HS-5 (cell line): ENCODE measurements around the gene COMMD10.

Experiments used
- DNase-seq: peaks from one replicate; pipeline ENCODE4 v3.0.0-alpha.2; 2012; ENCODE audit warnings: low read depth

Gene COMMD10

GRCh38 chr5:116216246-116216645, 131.4 kb downstream of the COMMD10 start:
- no peak for DNase-seq

GRCh38 chr5:116225281-116225922, 140.6 kb downstream of the COMMD10 start:
- no peak for DNase-seq

- DNase-seq, result no peak
These were observed 144.4 kb downstream of the COMMD10 start for GRCh38 chr5:116229131-116229689.

- no peak for DNase-seq
These were observed 146.5 kb downstream of the COMMD10 start for GRCh38 chr5:116231288-116231687.

- DNase-seq, result no peak
These were observed 149.9 kb downstream of the COMMD10 start for GRCh38 chr5:116234681-116235080.

- DNase-seq, result no peak
These were observed 153.2 kb downstream of the COMMD10 start for GRCh38 chr5:116237917-116238500.

- DNase-seq, result no peak
These were observed 157.5 kb downstream of the COMMD10 start for GRCh38 chr5:116242343-116242742.

GRCh38 chr5:116248432-116248831, 163.6 kb downstream of the COMMD10 start:
- DNase-seq, result no peak

- no peak for DNase-seq
These were observed 164.8 kb downstream of the COMMD10 start for GRCh38 chr5:116249648-116250047.

GRCh38 chr5:116256717-116257116, 171.9 kb downstream of the COMMD10 start:
- no peak for DNase-seq

GRCh38 chr5:116265471-116265870, 180.6 kb downstream of the COMMD10 start:
- no peak for DNase-seq

GRCh38 chr5:116271446-116272025, 186.7 kb downstream of the COMMD10 start:
- no peak for DNase-seq

- DNase-seq, result no peak
These were observed 187.6 kb downstream of the COMMD10 start for GRCh38 chr5:116272281-116272941.

- DNase-seq, result no peak
These were observed 188.8 kb downstream of the COMMD10 start for GRCh38 chr5:116273448-116274242.

- no peak for DNase-seq
These were observed 189.4 kb downstream of the COMMD10 start for GRCh38 chr5:116274251-116274650.

- DNase-seq, result no peak
These were observed 190.5 kb downstream of the COMMD10 start for GRCh38 chr5:116275282-116275681.

GRCh38 chr5:116276952-116277351, 192.1 kb downstream of the COMMD10 start:
- no peak for DNase-seq

- DNase-seq, result no peak
These were observed 195.5 kb downstream of the COMMD10 start for GRCh38 chr5:116280149-116280803.

GRCh38 chr5:116281309-116281708, 196.5 kb downstream of the COMMD10 start:
- DNase-seq, result no peak

GRCh38 chr5:116288524-116288923, 203.7 kb downstream of the COMMD10 start:
- DNase-seq, result no peak

GRCh38 chr5:116289276-116289675, 204.5 kb downstream of the COMMD10 start:
- DNase-seq, result no peak
